GM12878 (cell line): ENCODE results near the gene MTHFD1. TPM values are rescaled to one million over a fixed set of nuclear protein-coding genes. Genes with fewer than 3 reads are reported as not detected.
A peak's percentile ranks its signal among the peaks of the same experiment; 100 is the strongest.

Experiments
- BCL3 ChIP-seq: IDR thresholded peaks from 2 replicates; pipeline ENCODE4 v1.6.1; 2011; ENCODE audit warnings: borderline replicate concordance, low read depth, mild to moderate bottlenecking, moderate library complexity, low read length; ENCODE audit not compliant: insufficient read depth, poor library complexity, severe bottlenecking
- BHLHE40 ChIP-seq, 2 experiments: fragments of 450-650 bp in 1 of 2; IDR thresholded peaks; 2 replicates each; pipeline ENCODE4 v1.6.1; 2011 to 2017; ENCODE audit warnings: low read depth in 2 of 2, borderline replicate concordance in 1 of 2, improper control_type of control experiment in 1 of 2, low read length in 1 of 2, mild to moderate bottlenecking in 1 of 2
- BMI1 ChIP-seq: fragments of 450-650 bp; IDR thresholded peaks from 2 replicates; pipeline ENCODE4 v1.6.1; 2016; ENCODE audit warnings: mild to moderate bottlenecking, moderate library complexity, borderline replicate concordance
- CHD1 ChIP-seq: IDR thresholded peaks from 2 replicates; pipeline ENCODE4 v1.6.1; 2012; ENCODE audit warnings: low read depth, low read length, improper control_type of control experiment
- CHD4 ChIP-seq: fragments of 200-600 bp; sonication (generic); IDR thresholded peaks from 2 replicates; pipeline ENCODE4 v1.6.1; 2016; ENCODE audit warnings: mild to moderate bottlenecking
- CREM ChIP-seq: IDR thresholded peaks from 2 replicates; pipeline ENCODE4 v1.6.1; 2014; ENCODE audit warnings: antibody characterized with exemption, low read depth
- EP300 ChIP-seq, 2 experiments: fragments of 150-350 bp in 1 of 2; IDR thresholded peaks; 2 replicates each; pipeline ENCODE4 v1.6.1; 2011 to 2012; ENCODE audit warnings: low read depth in 2 of 2, low read length in 2 of 2, borderline replicate concordance in 1 of 2, improper control_type of control experiment in 1 of 2, inconsistent platforms in 1 of 2; ENCODE audit not compliant: control insufficient read depth in 1 of 2
- FOXM1 ChIP-seq: IDR thresholded peaks from 2 replicates; pipeline ENCODE4 v1.6.1; 2012; ENCODE audit warnings: low read depth, mild to moderate bottlenecking, inconsistent platforms, low read length, moderate library complexity
- HDGF ChIP-seq: fragments of 450-650 bp; IDR thresholded peaks from 2 replicates; pipeline ENCODE4 v1.6.1; 2016; ENCODE audit warnings: antibody characterized with exemption
- JUNB ChIP-seq: IDR thresholded peaks from 2 replicates; pipeline ENCODE4 v1.6.1; 2016; ENCODE audit warnings: antibody characterized with exemption, mild to moderate bottlenecking
- MTA3 ChIP-seq: IDR thresholded peaks from 2 replicates; pipeline ENCODE4 v1.6.1; 2012; ENCODE audit warnings: low read length, inconsistent platforms, borderline replicate concordance
- PAX5 ChIP-seq: IDR thresholded peaks from 2 replicates; pipeline ENCODE4 v1.6.1; 2011; ENCODE audit warnings: low read depth, low read length, borderline replicate concordance
- PAX8 ChIP-seq: fragments of 450-650 bp; IDR thresholded peaks from 2 replicates; pipeline ENCODE4 v1.6.1; 2017; ENCODE audit warnings: mild to moderate bottlenecking, moderate library complexity
- PRDM15 ChIP-seq: fragments of 450-650 bp; formaldehyde crosslinking; IDR thresholded peaks from 2 replicates; pipeline ENCODE4 v1.4.0; 2020; ENCODE audit warnings: mild to moderate bottlenecking, moderate library complexity
- RBBP5 ChIP-seq: fragments of 200-600 bp; sonication (generic); conservative IDR thresholded peaks from 2 replicates; pipeline ENCODE4 v1.6.1; 2016
- SREBF1 ChIP-seq: IDR thresholded peaks from 2 replicates; pipeline ENCODE4 v1.6.1; 2012; ENCODE audit warnings: mild to moderate bottlenecking, low read length
- SUPT20H ChIP-seq: IDR thresholded peaks from 2 replicates; pipeline ENCODE4 v1.6.1; 2011; ENCODE audit warnings: low read depth, mild to moderate bottlenecking, low read length, moderate library complexity, borderline replicate concordance; ENCODE audit not compliant: control insufficient read depth
- WRNIP1 ChIP-seq: IDR thresholded peaks from 2 replicates; pipeline ENCODE4 v1.6.1; 2011; ENCODE audit warnings: low read depth, low read length, improper control_type of control experiment, borderline replicate concordance
- ZNF274 ChIP-seq: IDR thresholded peaks from one replicate; pipeline ENCODE4 v1.8.0; 2011; ENCODE audit not compliant: insufficient read length, insufficient read depth
- ZNF687 ChIP-seq: fragments of 450-650 bp; IDR thresholded peaks from 2 replicates; pipeline ENCODE4 v1.6.1; 2017; ENCODE audit warnings: mild to moderate bottlenecking, moderate library complexity
- polyA plus RNA-seq, 11 experiments: library from polyadenylated mRNA; depleted of rRNA in 4 of 11; unstranded in 6 of 11; stranded (reverse) in 5 of 11; fragments of >200 nt; fragmentation: Nextera tagmentation in 4 of 11; fragmentation: Illumina TruSeq in 1 of 11; extraction: Ambion mirVana in 4 of 11; extraction: Trizol in 1 of 11; gene quantifications; 1 replicate in 1 of 11; 2 replicates in 10 of 11; pipeline versions ENCODE4 v1.2.1 to v1.2.3, GENCODE V29; 2011 to 2016; ENCODE audit warnings: inconsistent platforms in 2 of 11, missing spikeins in 2 of 11, low read depth in 1 of 11
- total RNA-seq, 4 experiments: library from RNA; depleted of rRNA in 3 of 4; stranded (reverse); fragments of >200 nt in 3 of 4; fragmentation: Illumina TruSeq in 1 of 4; extraction: Trizol in 1 of 4; gene quantifications; 2 replicates each; pipeline versions ENCODE4 v1.2.1 to v1.2.3, GENCODE V29; 2013 to 2021

The MTHFD1 gene
- total and polyA plus RNA-seq, 10 of the 15 experiments (the other 5 are each of a cell fraction or from before 2014, with no cell fraction given): 99.3 to 310 (median 173) TPM

- TF ChIP-seq SREBF1: no peak
- TF ChIP-seq WRNIP1: no peak
- no peak for TF ChIP-seq ZNF687
- no peak for TF ChIP-seq BMI1
- TF ChIP-seq ZNF274: no peak
- TF ChIP-seq RBBP5: no peak
- no peak for TF ChIP-seq BCL3
- TF ChIP-seq MTA3: no peak
- TF ChIP-seq FOXM1: no peak
- no peak for TF ChIP-seq PAX5
- no peak for TF ChIP-seq CHD4
- TF ChIP-seq BHLHE40 (IDR thresholded peaks at IDR 0.05; ENCODE audit: borderline replicate concordance in 1 of 2, low read depth in 2 of 2, low read length in 1 of 2): peak; percentile 44 to 81; a peak in 3 of 4 replicates
- TF ChIP-seq EP300 (IDR thresholded peaks at IDR 0.05; ENCODE audit: borderline replicate concordance in 1 of 2, control insufficient read depth in 1 of 2, low read depth in 2 of 2, low read length in 2 of 2): no peak
- no peak for TF ChIP-seq PRDM15 (CRISPR knock-in tag)
- no peak for TF ChIP-seq PAX8
- peak; percentile 77 for TF ChIP-seq CREM
- TF ChIP-seq SUPT20H: no peak
- no peak for TF ChIP-seq JUNB
- TF ChIP-seq CHD1: no peak
- TF ChIP-seq HDGF: peak; percentile 91
Observed at GRCh38 chr14:64338616-64339316, 49.4 kb upstream of the MTHFD1 start (continued).
